Breast epithelium (tissue), 3 donors: ENCODE data around the gene IL22.

Source experiments
- POLR2A ChIP-seq: fragments of 450-650 bp; IDR thresholded peaks from one replicate; pipeline ENCODE4 v1.6.1; 2016; ENCODE audit warnings: antibody characterized with exemption, mild to moderate bottlenecking, moderate library complexity
- POLR2AphosphoS5 ChIP-seq, 3 donors: sonication (generic); formaldehyde crosslinking; IDR thresholded peaks; one replicate each; pipeline ENCODE4 v1.6.1; 2017; ENCODE audit warnings: antibody characterized with exemption in 3 of 3
- TF ChIP-seq, protein P1 (sequence below), 3 donors: fragments of 450-650 bp; IDR thresholded peaks; one replicate each; pipeline ENCODE4 v1.5.1; 2016 to 2017; ENCODE audit warnings: antibody characterized with exemption in 3 of 3, mild to moderate bottlenecking in 3 of 3, moderate library complexity in 3 of 3

DNA sequence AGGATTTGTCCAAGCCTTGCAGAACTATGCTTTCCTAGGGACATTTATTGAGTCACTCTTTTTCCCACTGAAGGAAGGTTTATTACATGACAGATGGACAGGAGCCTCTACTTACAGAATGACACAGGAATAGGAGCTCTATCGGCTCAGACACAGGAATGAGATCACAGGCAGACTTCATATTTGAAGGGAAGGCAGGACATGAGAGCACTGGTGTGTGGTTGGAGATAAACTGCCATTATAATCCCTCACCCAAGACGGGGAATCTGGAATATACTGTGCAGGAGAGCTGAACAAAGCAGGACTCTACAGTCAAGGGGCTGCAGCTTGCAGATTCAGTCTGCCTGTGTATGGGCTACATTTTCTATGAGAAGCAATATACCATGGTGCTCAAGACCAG, 26.8 kb upstream of the IL22 start:
- TF ChIP-seq, protein P1, sequence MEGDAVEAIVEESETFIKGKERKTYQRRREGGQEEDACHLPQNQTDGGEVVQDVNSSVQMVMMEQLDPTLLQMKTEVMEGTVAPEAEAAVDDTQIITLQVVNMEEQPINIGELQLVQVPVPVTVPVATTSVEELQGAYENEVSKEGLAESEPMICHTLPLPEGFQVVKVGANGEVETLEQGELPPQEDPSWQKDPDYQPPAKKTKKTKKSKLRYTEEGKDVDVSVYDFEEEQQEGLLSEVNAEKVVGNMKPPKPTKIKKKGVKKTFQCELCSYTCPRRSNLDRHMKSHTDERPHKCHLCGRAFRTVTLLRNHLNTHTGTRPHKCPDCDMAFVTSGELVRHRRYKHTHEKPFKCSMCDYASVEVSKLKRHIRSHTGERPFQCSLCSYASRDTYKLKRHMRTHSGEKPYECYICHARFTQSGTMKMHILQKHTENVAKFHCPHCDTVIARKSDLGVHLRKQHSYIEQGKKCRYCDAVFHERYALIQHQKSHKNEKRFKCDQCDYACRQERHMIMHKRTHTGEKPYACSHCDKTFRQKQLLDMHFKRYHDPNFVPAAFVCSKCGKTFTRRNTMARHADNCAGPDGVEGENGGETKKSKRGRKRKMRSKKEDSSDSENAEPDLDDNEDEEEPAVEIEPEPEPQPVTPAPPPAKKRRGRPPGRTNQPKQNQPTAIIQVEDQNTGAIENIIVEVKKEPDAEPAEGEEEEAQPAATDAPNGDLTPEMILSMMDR (IDR thresholded peaks at IDR 0.05): no peak
- TF ChIP-seq POLR2A (no peak), POLR2AphosphoS5 (IDR thresholded peaks at IDR 0.05) (no peak)
